ENCODE measurements around the gene TLCD4.

DNA sequence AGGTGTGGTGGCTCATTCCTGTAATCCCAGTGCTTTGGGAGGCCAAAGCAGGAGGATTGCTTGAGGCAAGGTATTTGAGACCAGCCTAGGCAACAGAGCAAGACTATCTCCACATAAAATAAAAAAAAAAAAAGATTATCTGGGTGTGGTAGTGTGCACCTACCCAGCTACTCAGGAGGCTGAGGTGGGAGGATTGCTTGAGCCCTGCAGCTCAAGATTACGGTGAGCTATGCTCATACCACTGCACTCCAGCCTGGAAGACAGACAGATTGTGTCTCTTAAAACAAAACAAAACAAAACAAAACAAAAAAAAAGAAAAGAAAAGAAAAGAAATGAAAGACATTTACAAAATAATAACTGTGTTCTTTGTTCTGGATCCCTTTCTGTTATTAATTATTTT is 6.1 kb upstream of the TLCD4 start:
- TF ChIP-seq EZH2 (optimal IDR thresholded peaks at IDR 0.05; ENCODE audit: low read depth, low read length) (no peak), EZH2phosphoT487 (IDR thresholded peaks at IDR 0.05; ENCODE audit: low read length) (no peak)
- TF ChIP-seq, protein P1, sequence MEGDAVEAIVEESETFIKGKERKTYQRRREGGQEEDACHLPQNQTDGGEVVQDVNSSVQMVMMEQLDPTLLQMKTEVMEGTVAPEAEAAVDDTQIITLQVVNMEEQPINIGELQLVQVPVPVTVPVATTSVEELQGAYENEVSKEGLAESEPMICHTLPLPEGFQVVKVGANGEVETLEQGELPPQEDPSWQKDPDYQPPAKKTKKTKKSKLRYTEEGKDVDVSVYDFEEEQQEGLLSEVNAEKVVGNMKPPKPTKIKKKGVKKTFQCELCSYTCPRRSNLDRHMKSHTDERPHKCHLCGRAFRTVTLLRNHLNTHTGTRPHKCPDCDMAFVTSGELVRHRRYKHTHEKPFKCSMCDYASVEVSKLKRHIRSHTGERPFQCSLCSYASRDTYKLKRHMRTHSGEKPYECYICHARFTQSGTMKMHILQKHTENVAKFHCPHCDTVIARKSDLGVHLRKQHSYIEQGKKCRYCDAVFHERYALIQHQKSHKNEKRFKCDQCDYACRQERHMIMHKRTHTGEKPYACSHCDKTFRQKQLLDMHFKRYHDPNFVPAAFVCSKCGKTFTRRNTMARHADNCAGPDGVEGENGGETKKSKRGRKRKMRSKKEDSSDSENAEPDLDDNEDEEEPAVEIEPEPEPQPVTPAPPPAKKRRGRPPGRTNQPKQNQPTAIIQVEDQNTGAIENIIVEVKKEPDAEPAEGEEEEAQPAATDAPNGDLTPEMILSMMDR (IDR thresholded peaks at IDR 0.05; ENCODE audit: low read length) = no peak
